Kidney (tissue), 14 donors: ENCODE data around the gene PCDHGA1. TPM values are rescaled to one million over a fixed set of nuclear protein-coding genes. Genes with fewer than 3 reads are reported as not detected.
"Not testable (repeated sequence)": the region's sequence is repeated elsewhere in the genome, so short reads cannot be mapped to it uniquely, and the experiment has no call there.

Experiments used
- DNase-seq, 5 donors: peaks; one replicate each; pipeline ENCODE4 v3.0.0-alpha.2; 2013 to 2020
- FAIRE-seq: peaks from 2 replicates; lab custom pipeline; 2012; peaks lifted over from hg19 to GRCh38; lab: Jason Lieb, UNC
- H3K27ac ChIP-seq, 2 donors: one replicate each; pipeline ENCODE4 v1.7.0; 2013; ENCODE audit warnings: low read depth in 2 of 2, low read length in 2 of 2, inconsistent platforms in 1 of 2
- H3K27me3 ChIP-seq: one replicate; pipeline ENCODE4 v1.7.1; 2013; ENCODE audit warnings: low read length, inconsistent platforms; ENCODE audit not compliant: control insufficient read depth, insufficient read depth
- H3K36me3 ChIP-seq, 3 donors: one replicate each; pipeline versions ENCODE4 v1.7.0 to v1.7.1; 2013; ENCODE audit warnings: low read length in 3 of 3, control low read depth in 1 of 3, inconsistent platforms in 1 of 3; ENCODE audit not compliant: insufficient read depth in 3 of 3, control insufficient read depth in 2 of 3
- H3K4me1 ChIP-seq, 3 donors: one replicate each; pipeline versions ENCODE4 v1.7.0 to v1.7.1; 2013; ENCODE audit warnings: low read length in 3 of 3, inconsistent platforms in 1 of 3, low read depth in 1 of 3; ENCODE audit not compliant: control insufficient read depth in 2 of 3, insufficient read depth in 2 of 3
- H3K4me3 ChIP-seq, 3 donors: one replicate each; pipeline versions ENCODE4 v1.7.0 to v1.8.1; 2013; ENCODE audit warnings: low read length in 3 of 3, control low read depth in 1 of 3, inconsistent platforms in 1 of 3
- H3K9ac ChIP-seq, 3 donors: one replicate each; pipeline versions ENCODE4 v1.7.0 to v1.7.1; 2013; ENCODE audit warnings: low read length in 3 of 3, control low read depth in 1 of 3, inconsistent platforms in 1 of 3
- H3K9me3 ChIP-seq, 3 donors: one replicate each; pipeline versions ENCODE4 v1.7.0 to v1.7.1; 2013; ENCODE audit warnings: low read length in 3 of 3, control low read depth in 1 of 3, inconsistent platforms in 1 of 3; ENCODE audit not compliant: control insufficient read depth in 2 of 3, insufficient read depth in 1 of 3
- intact Hi-C: fragments of 100-400 bp; cut with DNase I; formaldehyde crosslinking; loops from one replicate; pipeline ENCODE4 v1.11.1; 2022
- polyA plus RNA-seq: library from polyadenylated mRNA; stranded (reverse); fragments of 350-450 nt; fragmentation: Illumina TruSeq; extraction: RNeasy Lipid Tissue Mini Kit (QIAGEN cat#74804); gene quantifications from one replicate; pipeline ENCODE4 v1.2.3, GENCODE V29; 2014; ENCODE audit warnings: low read depth, low replicate concordance; ENCODE audit not compliant: insufficient read depth
- total RNA-seq: library from RNA; stranded (reverse); fragmentation: NEBNext Ultra II Directional; extraction: Animal tissue kit (Norgen Biotek cat#: 25700); gene quantifications from one replicate; pipeline ENCODE4 v1.2.1, GENCODE V29; 2021
- TF ChIP-seq, protein P1 (sequence below): IDR thresholded peaks from 3 replicates; pipeline ENCODE4 v1.5.1; 2012; ENCODE audit warnings: mild to moderate bottlenecking, moderate library complexity, borderline replicate concordance; ENCODE audit not compliant: insufficient read depth; ENCODE audit errors: extremely low read depth
- donor health status: control.
- donor health status: control.
- donor health status: control.
- donor health status: control.
- donor health status: control.
- donor health status: DM: yes; HTN: yes; CAD: no.
- donor health status: Normal renal cell carcinoma (clear cell type).

PCDHGA1 gene
- total and polyA plus RNA-seq, 2 donors from 2014 or later, result 0.19 to 0.69 TPM

DNA sequence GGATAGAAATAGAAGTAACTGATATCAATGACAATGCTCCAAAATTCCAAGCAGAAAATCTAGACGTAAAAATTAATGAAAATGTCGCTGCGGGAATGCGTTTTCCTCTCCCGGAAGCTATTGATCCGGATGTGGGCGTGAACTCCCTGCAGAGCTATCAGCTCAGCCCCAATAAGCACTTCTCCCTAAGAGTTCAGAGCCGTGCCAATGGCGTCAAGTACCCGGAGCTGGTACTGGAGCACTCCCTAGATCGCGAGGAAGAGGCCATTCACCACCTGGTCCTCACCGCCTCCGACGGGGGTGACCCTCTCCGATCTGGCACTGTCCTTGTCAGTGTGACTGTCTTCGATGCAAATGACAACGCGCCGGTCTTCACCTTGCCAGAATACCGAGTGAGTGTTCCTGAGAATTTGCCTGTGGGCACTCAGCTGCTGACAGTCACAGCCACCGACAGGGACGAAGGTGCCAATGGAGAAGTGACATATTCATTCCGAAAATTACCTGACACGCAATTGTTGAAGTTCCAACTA is 83.3 kb downstream of the PCDHGA1 start:
- Histone ChIP-seq H3K27me3 (no peaks in the 10 kb centered on the region), H3K4me3 (peak overlapping the region in 2 of 3 donors; percentile 44 to 54), H3K4me1 (no peaks in the 10 kb centered on the region), H3K9ac (no peak overlapping the region), H3K36me3 (no peaks in the 10 kb centered on the region), H3K9me3 (peaks cover 1 to 52% (median 31%) of the 10 kb centered on the region in 3 donors), H3K27ac (no peak overlapping the region)
- FAIRE-seq (no peak), DNase-seq (no peak)
- TF ChIP-seq, protein P1, sequence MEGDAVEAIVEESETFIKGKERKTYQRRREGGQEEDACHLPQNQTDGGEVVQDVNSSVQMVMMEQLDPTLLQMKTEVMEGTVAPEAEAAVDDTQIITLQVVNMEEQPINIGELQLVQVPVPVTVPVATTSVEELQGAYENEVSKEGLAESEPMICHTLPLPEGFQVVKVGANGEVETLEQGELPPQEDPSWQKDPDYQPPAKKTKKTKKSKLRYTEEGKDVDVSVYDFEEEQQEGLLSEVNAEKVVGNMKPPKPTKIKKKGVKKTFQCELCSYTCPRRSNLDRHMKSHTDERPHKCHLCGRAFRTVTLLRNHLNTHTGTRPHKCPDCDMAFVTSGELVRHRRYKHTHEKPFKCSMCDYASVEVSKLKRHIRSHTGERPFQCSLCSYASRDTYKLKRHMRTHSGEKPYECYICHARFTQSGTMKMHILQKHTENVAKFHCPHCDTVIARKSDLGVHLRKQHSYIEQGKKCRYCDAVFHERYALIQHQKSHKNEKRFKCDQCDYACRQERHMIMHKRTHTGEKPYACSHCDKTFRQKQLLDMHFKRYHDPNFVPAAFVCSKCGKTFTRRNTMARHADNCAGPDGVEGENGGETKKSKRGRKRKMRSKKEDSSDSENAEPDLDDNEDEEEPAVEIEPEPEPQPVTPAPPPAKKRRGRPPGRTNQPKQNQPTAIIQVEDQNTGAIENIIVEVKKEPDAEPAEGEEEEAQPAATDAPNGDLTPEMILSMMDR, result no peak
- intact Hi-C loops, result no loop called here

GRCh38 chr5:141414548-141415274 is 84.4 kb downstream of the PCDHGA1 start:
- H3K4me1 ChIP-seq, H3K4me3 ChIP-seq, H3K9ac ChIP-seq, intact Hi-C loops, H3K27me3 ChIP-seq, H3K27ac ChIP-seq, DNase-seq, H3K36me3 ChIP-seq, FAIRE-seq: not testable (repeated sequence)
- peaks cover 1 to 52% (median 30%) of the 10 kb centered on the region in 3 donors for H3K9me3 ChIP-seq

- not testable (repeated sequence) for H3K9ac ChIP-seq, H3K4me3 ChIP-seq
Measured at GRCh38 chr5:141415275-141415618, 84.9 kb downstream of the PCDHGA1 start.

GRCh38 chr5:141417494-141418172 is 87.3 kb downstream of the PCDHGA1 start, which contains the start of gene PCDHGB7:
Gene PCDHGB7, plus strand, starts transcription at chr5:141417677. Its CDS starts 183 bp downstream, at chr5:141417860.
- H3K27me3 ChIP-seq, H3K27ac ChIP-seq, H3K36me3 ChIP-seq, intact Hi-C loops, H3K9ac ChIP-seq, H3K4me1 ChIP-seq, FAIRE-seq: not testable (repeated sequence)
- H3K9me3 ChIP-seq, result peaks cover 5 to 66% (median 43%) of the 10 kb centered on the region in 3 donors
- peak in 4 of 5 donors; percentile 75 to 81 (median 78) for DNase-seq
- peak within 1 kb of the TSS in 2 of 3 donors; percentile 40 to 42 for H3K4me3 ChIP-seq
- TF ChIP-seq, protein P1, result peak; percentile 69

More at GRCh38 chr5:141415275-141415618, 84.9 kb downstream of the PCDHGA1 start:
- FAIRE-seq, DNase-seq, intact Hi-C loops, H3K4me1 ChIP-seq, H3K27me3 ChIP-seq, H3K36me3 ChIP-seq, H3K27ac ChIP-seq: not testable (repeated sequence)
- peaks cover 3 to 51% (median 29%) of the 10 kb centered on the region in 3 donors for H3K9me3 ChIP-seq
